ENCODE measurements around the gene ZNF75A.
"Not testable (repeated sequence)": the region's sequence is repeated elsewhere in the genome, so short reads cannot be mapped to it uniquely, and the experiment has no call there.

Gene ZNF75A

GRCh38 chr16:3305109-3306068 lies at the start of gene ZNF75A, which contains the start of gene TIGD7:
Gene ZNF75A (plus strand): TSS chr16:3305497. CDS start chr16:3308429, 2,932 bp downstream.
Gene TIGD7 (minus strand): TSS chr16:3305430. CDS start chr16:3300614, 4,816 bp downstream.
- DNase-seq: peak; percentile 98

- DNase-seq: no peak
Measured at GRCh38 chr16:3256146-3256865, 49.0 kb upstream of the ZNF75A start, which contains the start of gene MEFV. Gene MEFV (minus strand): TSS chr16:3256633. CDS start chr16:3256587, 46 bp downstream.

- DNase-seq: no peak
Measured at GRCh38 chr16:3256866-3257465, 48.3 kb upstream of the ZNF75A start.

GRCh38 chr16:3259836-3260235 lies 45.5 kb upstream of the ZNF75A start:
- no peak for DNase-seq

GRCh38 chr16:3262517-3262916 lies 42.8 kb upstream of the ZNF75A start:
- no peak for DNase-seq

GRCh38 chr16:3264137-3265036 lies 40.9 kb upstream of the ZNF75A start:
- peak; percentile 98 for DNase-seq

- DNase-seq: peak; percentile 62
Measured at GRCh38 chr16:3266873-3267537, 38.3 kb upstream of the ZNF75A start.

GRCh38 chr16:3268294-3268693 lies 37.0 kb upstream of the ZNF75A start:
- no peak for DNase-seq

GRCh38 chr16:3270718-3271117 lies 34.6 kb upstream of the ZNF75A start:
- not testable (repeated sequence) for DNase-seq

- DNase-seq: not testable (repeated sequence)
Measured at GRCh38 chr16:3271281-3271680, 34.0 kb upstream of the ZNF75A start.

GRCh38 chr16:3274490-3274889 lies 30.8 kb upstream of the ZNF75A start:
- no peak for DNase-seq

- no peak for DNase-seq
Measured at GRCh38 chr16:3274947-3275346, 30.4 kb upstream of the ZNF75A start.

- DNase-seq: no peak
Measured at GRCh38 chr16:3276679-3277078, 28.6 kb upstream of the ZNF75A start.

GRCh38 chr16:3281222-3281820 lies 24.0 kb upstream of the ZNF75A start:
- DNase-seq: no peak

- peak; percentile 92 for DNase-seq
Measured at GRCh38 chr16:3282103-3282729, 23.1 kb upstream of the ZNF75A start.

- peak; percentile 98 for DNase-seq
Measured at GRCh38 chr16:3282730-3283542, 22.4 kb upstream of the ZNF75A start, which contains the start of gene ZNF263. Gene ZNF263 (plus strand): TSS chr16:3283491. CDS start chr16:3283819, 328 bp downstream.

- DNase-seq: no peak
Measured at GRCh38 chr16:3283543-3284447, 21.5 kb upstream of the ZNF75A start.

GRCh38 chr16:3285131-3285530 lies 20.2 kb upstream of the ZNF75A start:
- no peak for DNase-seq
